ENCODE measurements around the gene CUEDC1. TPM values are rescaled to one million over a fixed set of nuclear protein-coding genes. Genes with fewer than 3 reads are reported as not detected.

CUEDC1 gene
- polyA plus RNA-seq, 1 donor = 42.2 TPM

DNA sequence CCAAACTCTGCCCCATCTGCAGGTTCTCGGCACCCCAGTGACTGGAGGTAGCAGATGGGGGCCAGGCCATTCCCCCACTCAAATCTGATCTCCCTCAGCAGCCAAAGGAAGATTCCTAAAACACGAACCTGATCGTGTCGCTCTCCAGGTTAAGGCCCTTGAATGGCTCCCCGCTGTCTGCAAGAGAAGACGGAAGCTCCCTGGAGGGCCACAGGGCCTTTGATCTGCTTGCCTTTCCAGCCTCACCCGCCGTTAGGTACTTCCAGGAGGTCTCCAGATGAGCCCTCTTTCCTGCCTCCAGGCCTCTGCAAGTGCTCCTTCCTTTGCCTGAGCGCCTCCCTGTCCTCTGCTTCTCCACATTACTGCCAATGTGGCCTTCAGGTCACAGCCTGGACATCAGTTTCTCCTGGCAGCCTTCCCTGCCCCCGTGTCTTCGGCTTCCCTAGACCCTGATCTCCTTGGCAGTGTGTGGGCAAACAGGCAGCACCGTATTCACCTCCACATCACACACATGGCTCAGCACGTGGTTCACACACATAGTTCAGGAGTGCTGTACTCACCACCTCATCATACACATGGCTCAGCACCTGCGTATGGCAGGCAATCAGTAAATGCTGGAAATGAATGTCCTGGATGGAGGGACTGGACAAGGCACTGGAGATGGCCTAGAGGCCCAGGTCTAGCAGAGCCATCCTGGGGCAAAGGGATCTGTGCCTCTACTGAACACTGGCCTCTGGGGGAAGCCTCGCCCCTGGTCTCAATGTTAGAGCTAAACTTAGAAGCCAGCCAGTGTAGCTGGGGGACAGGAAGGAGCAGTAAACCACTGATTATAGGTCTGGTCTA lies 79.0 kb downstream of the CUEDC1 start:
- no peak for DNase-seq

DNA sequence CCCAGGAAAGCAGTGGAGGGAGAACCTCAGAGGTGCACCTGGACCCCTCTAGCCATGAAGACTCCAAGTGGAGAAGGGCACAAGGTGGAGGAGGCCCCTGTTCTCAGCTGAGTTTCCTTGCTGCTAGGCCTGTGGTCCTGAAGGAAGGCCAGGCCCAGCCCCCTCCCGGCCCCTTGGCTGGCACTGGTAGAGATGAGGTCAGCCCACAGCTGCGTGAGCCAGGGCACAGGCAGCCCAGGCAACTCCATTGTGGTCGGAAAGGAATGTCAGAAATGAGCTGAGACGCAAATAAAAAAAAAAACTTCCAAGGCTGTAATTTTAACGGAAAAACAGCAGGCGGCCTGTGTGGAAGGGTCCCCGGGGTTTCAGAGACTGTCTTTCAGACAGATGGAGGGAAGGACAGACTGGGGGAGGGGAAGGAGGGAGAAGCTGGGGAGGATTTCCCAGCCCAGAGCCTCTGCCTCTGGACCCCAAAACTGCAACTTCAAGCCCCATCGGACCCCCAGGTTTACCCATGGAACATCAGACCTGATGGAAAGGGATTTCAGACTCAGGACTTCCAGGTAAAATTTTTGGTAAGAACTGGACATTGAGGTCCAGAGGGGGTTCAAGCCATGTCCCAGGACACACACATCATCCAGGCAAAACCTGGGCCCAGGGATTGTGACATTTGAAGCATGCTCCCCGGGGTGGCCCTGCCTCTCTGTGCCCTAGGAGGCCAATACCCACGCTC lies 79.8 kb downstream of the CUEDC1 start:
- peak; percentile 84 for DNase-seq

GRCh38 chr17:57874434-57875289 lies 80.5 kb downstream of the CUEDC1 start:
- peak; percentile 92 for DNase-seq

- no peak for DNase-seq
These were observed 81.2 kb downstream of the CUEDC1 start for GRCh38 chr17:57874058-57874419.

DNA sequence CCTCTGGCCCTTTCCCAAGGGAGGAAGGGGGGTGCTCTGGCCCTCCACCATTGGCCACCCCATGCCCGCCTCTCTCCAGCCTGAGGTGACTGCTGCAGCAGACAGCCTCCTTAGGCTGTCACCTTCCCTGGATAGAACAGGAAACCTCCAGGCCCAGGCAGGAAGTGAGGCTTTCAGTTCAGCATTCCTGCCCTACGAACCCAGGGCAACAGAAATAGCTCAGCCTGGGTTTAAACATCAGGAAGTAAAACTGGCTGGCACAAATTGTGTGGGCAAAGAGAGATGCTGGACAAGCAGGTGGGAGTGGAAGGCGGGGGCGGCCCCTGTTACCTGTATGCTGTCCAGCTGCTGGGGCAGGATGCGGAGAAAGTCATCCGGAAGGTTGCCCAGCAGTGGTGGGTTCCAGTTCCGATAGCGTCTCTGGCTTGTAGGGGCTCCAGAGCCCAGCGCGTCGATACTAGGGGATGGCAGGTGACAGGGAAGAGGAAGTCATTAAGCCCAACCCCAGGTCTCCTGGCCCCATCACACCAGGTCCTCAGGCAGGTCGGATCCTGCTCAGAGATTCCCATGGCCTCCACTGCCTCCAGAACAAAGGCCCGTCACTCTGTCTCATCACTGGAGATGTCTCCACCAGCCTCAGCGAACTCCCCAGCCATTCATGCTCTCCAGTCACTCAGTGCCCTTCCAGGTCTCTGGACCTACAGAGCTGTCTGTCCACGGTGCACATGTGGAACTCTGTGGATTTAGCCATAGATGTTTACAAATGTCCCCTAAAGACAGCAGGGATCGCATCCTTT lies 81.8 kb downstream of the CUEDC1 start:
- no peak for DNase-seq

- no peak for DNase-seq
These were observed 82.7 kb downstream of the CUEDC1 start for GRCh38 chr17:57872536-57872935.

DNA sequence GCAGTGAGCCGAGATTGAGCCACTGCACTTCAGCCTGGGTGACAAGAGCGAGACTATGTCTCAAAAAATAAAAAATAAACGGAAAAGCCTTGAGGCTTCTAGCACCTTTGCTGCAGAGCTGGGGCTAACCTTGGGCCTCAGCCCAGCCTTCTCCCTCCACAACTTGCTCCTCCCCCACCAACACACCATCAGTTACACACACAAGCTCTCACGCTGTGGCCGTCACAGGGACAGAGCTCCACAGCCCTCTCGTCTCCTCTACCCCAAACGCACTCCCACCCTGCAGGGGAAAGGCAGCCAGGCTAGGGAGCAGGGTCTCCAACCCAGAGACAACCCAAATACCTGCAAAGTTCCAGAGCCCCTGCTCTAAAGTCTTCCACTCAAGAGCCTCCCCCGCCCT lies 83.3 kb downstream of the CUEDC1 start:
- DNase-seq = no peak

GRCh38 chr17:57871155-57871554 lies 84.1 kb downstream of the CUEDC1 start:
- no peak for DNase-seq

DNA sequence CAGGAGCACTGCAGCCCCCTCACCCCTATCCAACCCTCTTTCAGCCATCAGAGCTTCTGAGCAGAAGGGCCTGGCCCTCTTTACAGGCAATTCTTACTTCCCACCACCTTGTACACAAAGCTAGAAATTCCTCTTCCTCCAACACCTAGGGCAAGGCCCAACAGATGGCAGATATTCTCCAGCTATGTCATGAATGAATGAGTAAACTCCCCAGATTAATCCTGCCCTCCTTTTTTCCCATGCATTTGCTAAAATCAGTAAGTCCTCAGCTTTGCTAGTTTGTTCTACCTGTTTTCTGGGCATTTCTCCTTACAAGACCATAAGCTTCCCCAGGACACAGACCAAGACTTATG lies 85.0 kb downstream of the CUEDC1 start:
- no peak for DNase-seq

GRCh38 chr17:57869617-57870282 lies 85.5 kb downstream of the CUEDC1 start:
- no peak for DNase-seq

DNA sequence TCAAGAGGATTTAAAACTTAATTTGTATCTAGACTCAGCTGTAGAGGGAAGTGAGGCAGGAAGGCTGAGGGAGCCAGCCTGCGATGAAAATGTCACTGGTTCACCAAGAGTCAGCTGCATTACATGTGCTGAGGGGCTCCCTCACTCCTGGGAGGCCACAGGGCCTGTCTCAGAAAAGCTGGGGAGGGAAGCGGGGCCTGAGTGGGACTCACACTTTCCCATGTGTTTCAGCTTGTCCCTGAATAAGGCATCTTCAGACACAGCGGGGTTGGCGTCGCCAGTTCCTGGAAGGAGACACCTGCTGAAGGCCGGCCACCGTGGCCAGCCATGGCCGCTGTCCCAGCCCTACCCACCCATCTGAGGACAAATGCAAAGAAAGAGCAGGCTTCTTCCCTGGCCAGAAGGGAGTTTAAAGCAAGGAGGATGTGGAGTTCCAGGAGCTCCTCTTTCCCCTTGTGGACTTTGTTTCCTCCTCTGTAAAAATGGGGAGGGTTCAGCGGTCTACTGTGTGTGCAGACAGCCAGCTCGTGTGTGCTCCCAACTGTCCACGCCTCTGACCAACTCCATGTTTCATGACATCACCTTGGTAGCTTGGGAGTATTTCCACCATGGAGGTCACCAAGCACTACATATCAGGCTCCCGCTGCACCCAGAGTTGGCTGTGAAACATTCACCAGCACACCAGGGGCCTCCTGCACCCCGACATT lies 86.1 kb downstream of the CUEDC1 start:
- DNase-seq = no peak

GRCh38 chr17:57868007-57868909 lies 87.0 kb downstream of the CUEDC1 start:
- DNase-seq = no peak

GRCh38 chr17:57867126-57867525 lies 88.1 kb downstream of the CUEDC1 start:
- DNase-seq = no peak

GRCh38 chr17:57866723-57867122 lies 88.5 kb downstream of the CUEDC1 start:
- no peak for DNase-seq

- DNase-seq = no peak
These were observed 88.9 kb downstream of the CUEDC1 start for GRCh38 chr17:57866319-57866718.

GRCh38 chr17:57864273-57864672 lies 90.9 kb downstream of the CUEDC1 start:
- no peak for DNase-seq

DNA sequence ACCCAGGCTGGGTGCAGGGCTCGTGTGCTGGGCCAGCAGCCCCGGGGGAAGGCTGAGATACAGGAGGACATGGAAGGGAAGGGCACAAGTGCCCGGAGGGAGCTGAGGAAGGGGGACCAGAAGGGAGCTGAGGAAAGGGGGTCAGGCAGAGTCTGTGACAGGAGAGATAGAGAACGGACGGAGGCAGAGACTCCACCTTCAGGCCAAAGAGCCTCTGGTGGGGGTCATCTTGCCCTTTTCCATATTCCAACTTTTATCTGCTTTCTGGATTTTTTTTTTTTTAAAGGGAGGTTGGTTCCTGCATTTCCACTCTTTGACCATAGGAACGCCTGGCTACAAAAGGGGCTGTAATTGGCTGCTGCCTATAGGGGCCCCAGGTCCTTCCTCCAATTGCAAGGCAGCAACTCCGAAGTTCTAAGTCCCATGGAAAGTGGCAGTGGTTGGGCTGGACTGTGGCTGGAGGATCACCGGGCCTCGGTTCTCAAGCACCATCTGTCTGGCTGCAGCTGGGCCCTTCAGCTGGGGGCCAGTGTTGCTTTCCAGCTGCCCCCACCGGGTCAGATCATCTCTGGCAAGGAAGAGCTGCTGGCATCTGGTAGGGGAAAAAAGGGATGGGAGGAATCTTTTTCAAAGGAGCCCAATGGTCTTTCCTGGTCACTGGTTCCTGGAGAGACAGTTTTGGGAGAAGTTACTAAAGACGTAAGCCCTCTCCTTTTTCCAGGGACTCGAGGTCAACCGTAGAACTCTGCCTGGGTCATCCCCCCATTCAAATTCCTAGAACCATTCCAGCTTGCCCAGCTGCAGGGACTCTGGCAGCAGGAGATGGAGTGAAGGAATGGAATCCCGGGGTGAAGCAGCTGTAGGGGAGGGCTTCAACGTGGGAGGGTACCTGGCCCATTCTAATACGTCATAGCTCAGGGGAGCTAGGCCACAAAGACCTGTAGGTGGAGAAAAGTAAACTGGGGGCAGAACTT lies 92.2 kb downstream of the CUEDC1 start:
- DNase-seq = no peak

Measured in left kidney (tissue), 2 donors.